Loucy (cell line): ENCODE data around the gene TAF6.

Experiments used
- H2AFZ ChIP-seq: fragments of 200-600 bp; sonication (generic); 2 replicates; pipeline ENCODE4 v1.6.0; 2016; ENCODE audit warnings: antibody characterized with exemption, mild to moderate bottlenecking, low read length, moderate library complexity
- H3F3A ChIP-seq: fragments of 200-600 bp; 2 replicates; pipeline ENCODE4 v1.6.0; 2016; ENCODE audit warnings: antibody characterized with exemption, low read depth, mild to moderate bottlenecking
- H3K27me3 ChIP-seq: fragments of 200-600 bp; sonication (generic); 2 replicates; pipeline ENCODE4 v1.6.1; 2014; ENCODE audit warnings: low read length, mild to moderate bottlenecking; ENCODE audit not compliant: insufficient read depth, poor library complexity, severe bottlenecking
- H3K36me3 ChIP-seq: fragments of 200-600 bp; sonication (generic); 2 replicates; pipeline ENCODE4 v1.6.1; 2016; ENCODE audit warnings: low read length; ENCODE audit not compliant: insufficient read depth
- H3K4me1 ChIP-seq: fragments of 200-600 bp; sonication (generic); 2 replicates; pipeline ENCODE4 v1.5.1; 2014; ENCODE audit warnings: low read length, mild to moderate bottlenecking; ENCODE audit not compliant: insufficient read depth, poor library complexity, severe bottlenecking
- H3K4me2 ChIP-seq: fragments of 200-600 bp; sonication (generic); 2 replicates; pipeline ENCODE4 v1.6.0; 2014; ENCODE audit warnings: antibody characterized with exemption, low read length, low read depth, mild to moderate bottlenecking; ENCODE audit not compliant: poor library complexity, severe bottlenecking
- H3K4me3 ChIP-seq: fragments of 200-600 bp; sonication (generic); 2 replicates; pipeline ENCODE4 v1.5.1; 2014; ENCODE audit warnings: low read length, mild to moderate bottlenecking, mixed read lengths; ENCODE audit not compliant: poor library complexity, severe bottlenecking
- H3K79me2 ChIP-seq: fragments of 200-600 bp; sonication (generic); 2 replicates; pipeline ENCODE4 v1.6.1; 2014; ENCODE audit warnings: low read length; ENCODE audit not compliant: insufficient read depth
- H3K9ac ChIP-seq: fragments of 200-600 bp; sonication (generic); 2 replicates; pipeline ENCODE4 v1.6.0; 2014; ENCODE audit warnings: mild to moderate bottlenecking, low read depth, low read length, moderate library complexity; ENCODE audit not compliant: poor library complexity, severe bottlenecking
- H3K9me2 ChIP-seq: fragments of 200-600 bp; sonication (generic); replicated peaks from 2 replicates; pipeline ENCODE4 v1.6.1; 2016; ENCODE audit warnings: low read depth, low read length, mixed read lengths
- H3K9me3 ChIP-seq: fragments of 200-600 bp; sonication (generic); 2 replicates; pipeline ENCODE4 v1.6.1; 2014; ENCODE audit warnings: mild to moderate bottlenecking, antibody characterized with exemption, low read length, low read depth; ENCODE audit not compliant: insufficient read depth
- H4K20me1 ChIP-seq: fragments of 200-600 bp; sonication (generic); 2 replicates; pipeline ENCODE4 v1.6.0; 2014; ENCODE audit warnings: antibody characterized with exemption, low read length, mild to moderate bottlenecking; ENCODE audit not compliant: insufficient read depth, poor library complexity, severe bottlenecking
- CTCF ChIP-seq: fragments of 200-600 bp; sonication (generic); conservative IDR thresholded peaks from 2 replicates; pipeline ENCODE4 v1.5.1; 2014; ENCODE audit warnings: mild to moderate bottlenecking, antibody characterized with exemption, low read length
- EZH2phosphoT487 ChIP-seq: fragments of 200-600 bp; IDR thresholded peaks from 2 replicates; pipeline ENCODE4 v1.6.1; 2018; ENCODE audit warnings: antibody characterized with exemption, mild to moderate bottlenecking, moderate library complexity, borderline replicate concordance

The TAF6 gene

GRCh38 chr7:100061518-100062193 lies 57.5 kb downstream of the TAF6 start:
- H2AFZ ChIP-seq = no peak overlapping the region
- H3F3A ChIP-seq = no peaks in the 10 kb centered on the region
- H3K27me3 ChIP-seq = no peaks in the 10 kb centered on the region
- no peaks in the 10 kb centered on the region for H4K20me1 ChIP-seq
- peaks cover 27% of the 10 kb centered on the region; the same call in 1 of the 2 replicates for H3K36me3 ChIP-seq
- no peak for TF ChIP-seq CTCF
- TF ChIP-seq EZH2phosphoT487 = no peak
- H3K4me3 ChIP-seq = no peak overlapping the region
- H3K79me2 ChIP-seq = no peaks in the 10 kb centered on the region
- H3K9me3 ChIP-seq = no peaks in the 10 kb centered on the region
- H3K4me1 ChIP-seq = no peaks in the 10 kb centered on the region
- no peaks in the 10 kb centered on the region for H3K9me2 ChIP-seq
- no peak overlapping the region for H3K4me2 ChIP-seq
- H3K9ac ChIP-seq = no peak overlapping the region

GRCh38 chr7:100059251-100059739 lies 59.9 kb downstream of the TAF6 start:
- H3K27me3 ChIP-seq = no peaks in the 10 kb centered on the region
- H3K36me3 ChIP-seq = peaks cover 22% of the 10 kb centered on the region; the same call in 1 of the 2 replicates
- H3K4me2 ChIP-seq = no peak overlapping the region
- no peaks in the 10 kb centered on the region for H3K9me2 ChIP-seq
- H2AFZ ChIP-seq = no peak overlapping the region
- H3K4me3 ChIP-seq = no peak overlapping the region
- no peaks in the 10 kb centered on the region for H3F3A ChIP-seq
- TF ChIP-seq CTCF = no peak
- no peak for TF ChIP-seq EZH2phosphoT487
- H3K4me1 ChIP-seq = no peaks in the 10 kb centered on the region
- H3K9me3 ChIP-seq = no peaks in the 10 kb centered on the region
- no peak overlapping the region for H3K9ac ChIP-seq
- no peaks in the 10 kb centered on the region for H4K20me1 ChIP-seq
- no peaks in the 10 kb centered on the region for H3K79me2 ChIP-seq
